ENCODE results near the gene PLAAT5.

DNA sequence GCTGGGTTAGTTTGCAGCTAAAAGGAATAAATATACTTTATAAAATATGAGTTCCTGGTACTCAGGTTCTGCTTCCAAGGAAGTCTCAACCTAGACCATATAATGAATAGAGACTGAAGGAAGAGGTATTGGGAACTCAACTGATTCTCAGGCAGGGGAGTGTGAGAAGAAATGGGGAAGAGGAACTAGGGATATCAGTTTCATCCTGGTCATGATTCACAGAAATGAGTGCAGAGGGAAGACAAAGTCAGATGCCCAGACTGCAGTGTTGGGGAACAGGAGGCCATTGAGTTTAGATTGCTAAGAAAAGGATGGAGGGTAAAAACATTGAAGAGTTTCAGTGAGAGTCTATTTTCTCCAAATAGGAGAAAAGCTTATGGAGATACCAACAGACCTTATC is 28.8 kb downstream of the PLAAT5 start:
- TF ChIP-seq CTCF (IDR thresholded peaks at IDR 0.05) (no peak), POLR2A (IDR thresholded peaks at IDR 0.05) (no peak)

All from tibial nerve (tissue), 3 donors.